ENCODE measurements around the gene NNT.
"Not testable (repeated sequence)": the region's sequence is repeated elsewhere in the genome, so short reads cannot be mapped to it uniquely, and the experiment has no call there.

The NNT gene

DNA sequence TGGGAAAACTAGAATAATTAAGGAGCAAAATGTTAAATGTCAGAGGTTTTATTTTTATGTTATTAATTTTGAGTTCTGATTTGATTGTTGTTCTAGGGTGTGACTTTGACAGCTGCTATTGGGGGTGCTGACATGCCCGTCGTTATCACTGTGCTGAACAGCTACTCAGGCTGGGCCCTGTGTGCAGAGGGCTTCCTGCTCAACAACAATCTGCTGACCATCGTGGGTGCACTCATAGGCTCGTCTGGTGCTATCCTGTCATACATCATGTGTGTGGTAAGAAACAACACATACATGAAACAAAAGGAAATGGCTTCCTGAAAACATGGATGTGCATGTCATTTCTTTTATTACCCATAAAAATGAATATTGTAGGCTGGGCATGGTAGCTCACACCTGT, 56.1 kb downstream of the NNT start:
- TF ChIP-seq, protein P1, sequence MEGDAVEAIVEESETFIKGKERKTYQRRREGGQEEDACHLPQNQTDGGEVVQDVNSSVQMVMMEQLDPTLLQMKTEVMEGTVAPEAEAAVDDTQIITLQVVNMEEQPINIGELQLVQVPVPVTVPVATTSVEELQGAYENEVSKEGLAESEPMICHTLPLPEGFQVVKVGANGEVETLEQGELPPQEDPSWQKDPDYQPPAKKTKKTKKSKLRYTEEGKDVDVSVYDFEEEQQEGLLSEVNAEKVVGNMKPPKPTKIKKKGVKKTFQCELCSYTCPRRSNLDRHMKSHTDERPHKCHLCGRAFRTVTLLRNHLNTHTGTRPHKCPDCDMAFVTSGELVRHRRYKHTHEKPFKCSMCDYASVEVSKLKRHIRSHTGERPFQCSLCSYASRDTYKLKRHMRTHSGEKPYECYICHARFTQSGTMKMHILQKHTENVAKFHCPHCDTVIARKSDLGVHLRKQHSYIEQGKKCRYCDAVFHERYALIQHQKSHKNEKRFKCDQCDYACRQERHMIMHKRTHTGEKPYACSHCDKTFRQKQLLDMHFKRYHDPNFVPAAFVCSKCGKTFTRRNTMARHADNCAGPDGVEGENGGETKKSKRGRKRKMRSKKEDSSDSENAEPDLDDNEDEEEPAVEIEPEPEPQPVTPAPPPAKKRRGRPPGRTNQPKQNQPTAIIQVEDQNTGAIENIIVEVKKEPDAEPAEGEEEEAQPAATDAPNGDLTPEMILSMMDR (IDR thresholded peaks at IDR 0.05; ENCODE audit: insufficient read depth, low read depth, low read length, missing control alignments), result no peak
- no peak for DNase-seq (ENCODE audit: low read depth)
- no peak overlapping the region for H3K4me3 ChIP-seq (ENCODE audit: low read depth, low read length)

DNA sequence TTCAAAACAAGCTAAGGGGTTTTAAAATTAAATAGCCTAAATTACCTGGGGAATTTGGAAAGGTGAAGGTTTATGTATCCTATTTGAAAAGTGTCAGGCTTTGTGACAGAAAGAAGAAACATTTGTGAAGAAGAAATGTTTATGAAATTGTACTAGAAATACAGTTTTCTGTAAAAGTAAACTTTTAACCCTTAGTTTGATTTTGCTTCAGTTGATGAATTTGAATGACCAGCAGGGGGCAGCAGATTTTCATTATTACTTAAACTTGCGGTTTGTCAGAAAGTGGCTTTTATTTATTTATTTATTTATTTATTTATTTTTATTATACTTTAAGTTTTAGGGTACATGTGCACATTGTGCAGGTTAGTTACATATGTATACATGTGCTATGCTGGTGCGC, 58.1 kb downstream of the NNT start:
- peak; percentile 40 for DNase-seq (ENCODE audit: low read depth)

DNA sequence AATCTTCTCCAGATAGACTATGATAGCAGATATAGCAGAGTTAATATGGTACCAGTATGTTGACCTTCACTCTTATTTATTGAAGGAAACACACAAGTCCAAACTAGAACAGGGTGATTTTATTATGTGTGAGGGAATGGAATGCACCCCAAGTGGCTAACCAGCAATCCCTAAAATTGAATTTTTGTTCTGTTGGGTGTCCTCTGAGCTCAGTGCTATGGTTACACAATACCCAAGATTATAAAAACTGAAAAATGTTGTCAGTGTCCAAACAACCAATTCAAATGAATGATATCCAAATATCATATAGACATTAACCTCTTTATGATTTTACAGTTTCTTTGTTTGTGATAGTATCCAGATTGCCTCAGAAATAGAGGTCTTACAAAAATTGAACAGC, 60.9 kb downstream of the NNT start:
- no peak overlapping the region for H3K4me3 ChIP-seq (ENCODE audit: low read depth, low read length)
- TF ChIP-seq, protein P1 (IDR thresholded peaks at IDR 0.05; ENCODE audit: insufficient read depth, low read depth, low read length, missing control alignments), result no peak
- DNase-seq (ENCODE audit: low read depth), result no peak

More for the DNA sequence above, 58.1 kb downstream of the NNT start:
- TF ChIP-seq, protein P1 (IDR thresholded peaks at IDR 0.05; ENCODE audit: insufficient read depth, low read depth, low read length, missing control alignments), result peak; percentile 28
- H3K4me3 ChIP-seq (ENCODE audit: low read depth, low read length), result no peak overlapping the region

DNA sequence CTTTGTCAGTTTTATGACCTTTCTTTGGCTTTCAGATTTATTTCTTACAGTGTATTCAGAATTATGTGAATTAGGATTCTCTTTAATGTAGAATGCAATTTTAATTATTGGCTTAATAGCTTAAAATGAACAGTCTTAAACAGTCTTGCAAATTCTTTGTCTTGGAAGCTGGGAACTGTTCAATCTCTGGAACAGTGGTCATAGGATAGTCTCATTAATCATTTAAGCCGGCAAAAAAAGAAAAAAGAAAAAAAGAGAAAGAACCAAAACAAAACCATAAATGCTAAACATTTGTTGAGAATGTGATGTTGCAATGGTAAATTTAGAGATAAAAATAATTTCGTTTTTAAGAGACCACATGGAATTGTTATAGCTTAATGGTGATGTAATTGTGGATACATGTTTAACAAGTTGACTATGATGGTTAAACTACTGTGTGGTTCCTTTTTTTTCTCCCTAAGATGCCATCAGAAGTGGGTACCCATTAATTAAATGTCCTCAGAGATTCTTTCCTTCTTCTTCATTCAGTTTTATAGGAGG, 61.6 kb downstream of the NNT start:
- DNase-seq (ENCODE audit: low read depth), result no peak
- TF ChIP-seq, protein P1 (IDR thresholded peaks at IDR 0.05; ENCODE audit: insufficient read depth, low read depth, low read length, missing control alignments), result no peak
- no peak overlapping the region for H3K4me3 ChIP-seq (ENCODE audit: low read depth, low read length)

DNA sequence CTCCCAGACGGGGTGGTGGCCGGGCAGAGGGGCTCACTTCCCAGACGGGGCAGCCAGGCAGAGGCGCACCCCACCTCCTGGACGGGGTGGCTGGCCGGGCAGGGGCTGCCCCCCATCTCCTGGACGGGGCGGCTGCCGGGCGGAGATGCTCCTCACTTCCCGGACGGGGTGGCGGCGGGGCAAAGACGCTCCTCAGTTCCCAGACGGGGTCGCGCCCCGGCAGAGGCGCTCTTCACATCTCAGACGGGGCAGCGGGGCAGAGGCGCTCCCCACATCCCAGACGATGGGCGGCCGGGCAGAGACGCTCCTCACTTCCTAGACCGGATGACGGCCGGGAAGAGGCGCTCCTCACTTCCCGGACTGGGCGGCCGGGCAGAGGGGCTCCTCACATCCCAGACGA, 62.8 kb downstream of the NNT start:
- not testable (repeated sequence) for H3K4me3 ChIP-seq (ENCODE audit: low read depth, low read length); DNase-seq (ENCODE audit: low read depth)

DNA sequence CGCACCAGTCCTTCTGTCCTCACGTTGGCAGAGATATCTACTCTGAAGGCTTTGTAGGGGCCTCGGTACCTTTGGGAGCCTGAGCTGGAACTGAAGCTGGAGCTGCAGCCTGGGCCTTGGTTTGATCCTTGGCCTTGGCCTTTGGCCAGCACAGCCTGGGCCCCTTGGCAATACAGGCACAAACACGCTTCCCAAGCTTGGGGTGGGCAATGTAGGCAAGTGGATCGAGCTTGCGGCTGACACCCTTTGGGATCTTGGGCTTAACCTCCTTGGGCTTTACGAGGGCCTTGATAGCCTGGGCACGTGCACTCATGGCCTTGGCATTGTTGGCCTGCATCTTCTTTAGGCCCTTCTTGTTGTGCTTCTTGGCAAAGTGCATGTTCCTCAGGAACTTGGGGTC, 63.7 kb downstream of the NNT start:
- DNase-seq (ENCODE audit: low read depth), result not testable (repeated sequence)

DNA sequence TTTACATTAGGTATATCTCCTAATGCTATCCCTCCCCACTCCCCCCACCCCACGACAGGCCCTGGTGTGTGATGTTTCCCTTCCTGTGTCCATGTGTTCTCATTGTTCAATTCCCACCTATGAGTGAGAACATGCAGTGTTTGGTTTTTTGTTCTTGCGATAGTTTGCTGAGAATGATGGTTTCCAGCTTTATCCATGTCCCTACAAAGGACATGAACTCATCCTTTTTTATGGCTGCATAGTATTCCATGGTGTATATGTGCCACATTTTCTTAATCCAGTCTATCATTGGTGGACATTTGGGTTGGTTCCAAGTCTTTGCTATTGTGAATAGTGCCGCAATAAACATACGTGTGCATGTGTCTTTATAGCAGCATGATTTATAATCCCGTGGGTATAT, 64.4 kb downstream of the NNT start:
- not testable (repeated sequence) for H3K4me3 ChIP-seq (ENCODE audit: low read depth, low read length); DNase-seq (ENCODE audit: low read depth)

More for the DNA sequence above, 63.7 kb downstream of the NNT start:
- H3K4me3 ChIP-seq (ENCODE audit: low read depth, low read length), result not testable (repeated sequence)

DNA sequence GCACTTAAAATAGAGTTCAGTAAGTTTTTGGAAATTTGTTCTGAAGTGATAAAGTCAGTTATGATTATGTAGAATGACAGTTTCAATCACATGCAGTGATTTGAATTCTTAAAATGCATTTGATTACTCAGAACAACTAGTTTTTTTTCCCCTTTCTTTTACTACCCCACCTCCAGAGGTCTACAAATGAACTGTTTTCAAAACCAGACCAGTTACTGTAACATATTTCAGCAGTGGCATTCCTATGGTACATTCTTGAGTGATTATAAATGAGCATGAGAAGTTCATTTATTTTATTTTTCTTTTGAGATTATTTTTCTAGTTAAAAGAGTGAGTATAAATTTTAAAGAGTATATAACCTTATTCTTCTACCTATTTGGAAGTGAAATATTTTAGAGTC, 71.6 kb downstream of the NNT start:
- DNase-seq (ENCODE audit: low read depth), result no peak
- no peak overlapping the region for H3K4me3 ChIP-seq (ENCODE audit: low read depth, low read length)
- TF ChIP-seq, protein P1 (IDR thresholded peaks at IDR 0.05; ENCODE audit: insufficient read depth, low read depth, low read length, missing control alignments), result no peak

DNA sequence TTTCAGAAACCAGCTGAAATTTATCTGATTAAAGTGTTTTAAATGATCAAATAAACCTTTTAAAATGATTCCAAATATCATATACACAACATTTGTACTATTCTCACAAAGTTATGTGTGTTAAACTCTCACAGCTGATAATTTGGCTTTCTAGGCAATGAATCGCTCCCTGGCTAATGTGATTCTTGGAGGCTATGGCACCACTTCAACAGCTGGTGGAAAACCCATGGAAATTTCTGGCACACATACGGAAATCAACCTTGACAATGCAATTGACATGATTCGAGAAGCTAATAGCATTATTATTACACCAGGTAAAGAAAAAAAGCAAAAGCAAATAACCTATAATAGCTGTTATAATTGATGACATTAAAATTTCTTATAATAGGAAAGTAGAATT, 72.4 kb downstream of the NNT start:
- no peak overlapping the region for H3K4me3 ChIP-seq (ENCODE audit: low read depth, low read length)
- TF ChIP-seq, protein P1 (IDR thresholded peaks at IDR 0.05; ENCODE audit: insufficient read depth, low read depth, low read length, missing control alignments), result no peak
- no peak for DNase-seq (ENCODE audit: low read depth)

Measured in GM12865 (cell line).